Mucosa of descending colon (tissue), 3 donors: ENCODE results near the gene MKS1. TPM values are rescaled to one million over a fixed set of nuclear protein-coding genes. Genes with fewer than 3 reads are reported as not detected.

ENCODE experiments used
- ATAC-seq: fragments of 200-7000 bp; cut with Tn5 transposase; one replicate; pipeline ENCODE4 v1.9.1; 2020; ENCODE audit warnings: mild to moderate bottlenecking, moderate library complexity
- DNase-seq, 3 donors: peaks; one replicate each; pipeline ENCODE4 v3.0.0-alpha.2; 2020
- H3K36me3 ChIP-seq: fragments of 200-600 bp; one replicate; pipeline ENCODE4 v1.8.0; 2021; ENCODE audit warnings: low read depth, mild to moderate bottlenecking
- H3K4me1 ChIP-seq: fragments of 200-600 bp; one replicate; pipeline ENCODE4 v1.8.0; 2021; ENCODE audit warnings: low read depth, mild to moderate bottlenecking
- H3K4me3 ChIP-seq: fragments of 200-600 bp; one replicate; pipeline ENCODE4 v1.8.0; 2021; ENCODE audit warnings: mild to moderate bottlenecking
- H3K9me3 ChIP-seq: fragments of 200-600 bp; one replicate; pipeline ENCODE4 v1.8.0; 2021; ENCODE audit warnings: mild to moderate bottlenecking
- CTCF ChIP-seq: fragments of 200-600 bp; IDR thresholded peaks from one replicate; pipeline ENCODE4 v1.8.0; 2022; ENCODE audit warnings: antibody characterized with exemption, mild to moderate bottlenecking
- intact Hi-C, 2 donors: fragments of 100-400 bp; cut with DNase I in 1 of 2; cut with micrococcal nuclease in 1 of 2; formaldehyde crosslinking; loops; one replicate each; pipeline versions ENCODE4 v1.11.0 to v1.11.1; 2022; cut with DNase I, micrococcal nuclease
- total RNA-seq, 3 donors: library from RNA; stranded (reverse); fragmentation: NEBNext Ultra II Directional in 2 of 3; extraction: Animal tissue kit (Norgen Biotek cat#: 25700) in 2 of 3; gene quantifications; one replicate each; pipeline versions ENCODE4 v1.2.1 to v1.2.4, GENCODE V29; 2021 to 2023
- donor health status: DM: no; HTN: no; CAD: no; lungs with moderate emphysema.
- donor health status: DM: no; HTN: no; CAD: no.
- donor health status: DM: no; HTN: yes; CAD: no.

MKS1 gene
- total RNA-seq, 3 donors from 2014 or later: 12.9 to 18.5 (median 14.7) TPM

- DNase-seq (no peak), ATAC-seq (no peak)
- no peak overlapping the region for H3K4me3 ChIP-seq
- no peaks in the 10 kb centered on the region for H3K4me1 ChIP-seq
- no peaks in the 10 kb centered on the region for H3K9me3 ChIP-seq
- intact Hi-C loops: no loop called here
- no peak for TF ChIP-seq CTCF
- no peaks in the 10 kb centered on the region for H3K36me3 ChIP-seq
Measured at GRCh38 chr17:58195518-58196123, 23.4 kb downstream of the MKS1 start.

GRCh38 chr17:58193641-58194255 is 25.3 kb downstream of the MKS1 start:
- DNase-seq (no peak), ATAC-seq (no peak)
- no peak for TF ChIP-seq CTCF
- Histone ChIP-seq H3K36me3 (no peaks in the 10 kb centered on the region), H3K9me3 (no peaks in the 10 kb centered on the region), H3K4me3 (no peak overlapping the region), H3K4me1 (no peaks in the 10 kb centered on the region)
- intact Hi-C loops: no loop called here

- Histone ChIP-seq H3K4me3 (no peak within 1 kb of the TSS), H3K36me3 (no peaks in the 10 kb centered on the region), H3K4me1 (no peaks in the 10 kb centered on the region), H3K9me3 (no peaks in the 10 kb centered on the region)
- DNase-seq (no peak), ATAC-seq (no peak)
- intact Hi-C loops: no loop called here
- no peak for TF ChIP-seq CTCF
Measured at GRCh38 chr17:58192612-58193011, 26.4 kb downstream of the MKS1 start, which contains the start of gene EPX. Gene EPX (plus strand): TSS chr17:58192726. CDS start chr17:58192847, 121 bp downstream.

- DNase-seq: no peak
- H3K9me3 ChIP-seq: no peaks in the 10 kb centered on the region
- no peak for ATAC-seq
- H3K36me3 ChIP-seq: no peaks in the 10 kb centered on the region
- intact Hi-C loops: no loop called here
- no peak for TF ChIP-seq CTCF
- no peaks in the 10 kb centered on the region for H3K4me1 ChIP-seq
- H3K4me3 ChIP-seq: no peak overlapping the region
Measured at GRCh38 chr17:58191241-58191896, 27.7 kb downstream of the MKS1 start.

GRCh38 chr17:58189436-58190146 is 29.5 kb downstream of the MKS1 start:
- no peak for TF ChIP-seq CTCF
- ATAC-seq: peak; percentile 45
- no peak for DNase-seq
- Histone ChIP-seq H3K4me1 (no peaks in the 10 kb centered on the region), H3K36me3 (no peaks in the 10 kb centered on the region), H3K4me3 (no peak overlapping the region), H3K9me3 (no peaks in the 10 kb centered on the region)
- intact Hi-C loops: no loop called here
